Aorta (tissue), 5 donors: Measurements from ENCODE around the gene NTM. TPM values are rescaled to one million over a fixed set of nuclear protein-coding genes. Genes with fewer than 3 reads are reported as not detected.

ENCODE experiments used
- ATAC-seq: fragments of 200-7000 bp; cut with Tn5 transposase; one replicate; pipeline ENCODE4 v1.9.1; 2022; ENCODE audit warnings: moderate library complexity; ENCODE audit not compliant: low FRiP score
- DNase-seq, 2 donors: peaks; one replicate each; pipeline ENCODE4 v3.0.0-alpha.2; 2020
- H3K27ac ChIP-seq, 2 donors: one replicate each; pipeline ENCODE4 v1.5.1; 2013; ENCODE audit warnings: low read length in 2 of 2, mild to moderate bottlenecking in 2 of 2, moderate library complexity in 2 of 2, control low read depth in 1 of 2, inconsistent platforms in 1 of 2, low read depth in 1 of 2
- H3K27me3 ChIP-seq, 2 donors: one replicate each; pipeline ENCODE4 v1.6.1; 2013; ENCODE audit warnings: control low read depth in 1 of 2, low read length in 1 of 2, mild to moderate bottlenecking in 1 of 2, moderate library complexity in 1 of 2; ENCODE audit not compliant: insufficient read depth in 2 of 2, control insufficient read depth in 1 of 2
- H3K36me3 ChIP-seq, 2 donors: one replicate each; pipeline ENCODE4 v1.6.1; 2013; ENCODE audit warnings: control low read depth in 1 of 2, low read length in 1 of 2, mild to moderate bottlenecking in 1 of 2; ENCODE audit not compliant: insufficient read depth in 2 of 2, control insufficient read depth in 1 of 2
- H3K4me1 ChIP-seq, 2 donors: one replicate each; pipeline ENCODE4 v1.6.1; 2013; ENCODE audit warnings: low read length in 2 of 2, control low read depth in 1 of 2, mild to moderate bottlenecking in 1 of 2, moderate library complexity in 1 of 2; ENCODE audit not compliant: insufficient read depth in 2 of 2, control insufficient read depth in 1 of 2
- H3K4me3 ChIP-seq, 2 donors: one replicate each; pipeline ENCODE4 v1.5.1; 2013; ENCODE audit warnings: low read length in 2 of 2, control low read depth in 1 of 2, mild to moderate bottlenecking in 1 of 2
- H3K9me3 ChIP-seq: one replicate; pipeline ENCODE4 v1.6.1; 2013; ENCODE audit warnings: mild to moderate bottlenecking, low read length; ENCODE audit not compliant: control insufficient read depth
- WGBS, 2 donors: extraction: QIAGEN DNeasy Blood & Tissue Kit; methylation state at CpG; one replicate each; pipeline ENCODE4 v1.1.7; 2013; 5-methylcytosine and 5-hydroxymethylcytosine counted together
- intact Hi-C, 2 donors: fragments of 100-400 bp; cut with DNase I; formaldehyde crosslinking; loops; one replicate each; pipeline versions ENCODE4 v1.14.2 to v1.15.0; 2022
- polyA plus RNA-seq, 2 donors: library from polyadenylated mRNA; stranded (reverse); fragments of 200-250 nt; gene quantifications; one replicate each; pipeline ENCODE4 v1.2.3, GENCODE V29; 2013
- total RNA-seq, 2 donors: library from RNA; stranded (reverse); fragmentation: NEBNext Ultra II Directional; extraction: Animal tissue kit (Norgen Biotek cat#: 25700); gene quantifications; one replicate each; pipeline ENCODE4 v1.2.1, GENCODE V29; 2021
- donor health status: healthy with polysubstance abuse.
- donor health status: Bipolar disorder and iron deficiency.
- donor health status: DM: no; HTN: no; CAD: no.
- donor health status: DM: no; HTN: no; CAD: no.
- donor health status: DM: yes; HTN: yes; CAD: no.

The NTM gene
- total and polyA plus RNA-seq, 4 donors: 0.28 to 5.3 (median 1.9) TPM; not detected in 1

GRCh38 chr11:131370901-131371790 lies 731 bp downstream of the NTM start:
- Histone ChIP-seq H3K4me1 (no peaks in the 10 kb centered on the region), H3K27ac (no peak overlapping the region), H3K4me3 (no peak overlapping the region), H3K9me3 (no peaks in the 10 kb centered on the region), H3K36me3 (no peaks in the 10 kb centered on the region), H3K27me3 (no peaks in the 10 kb centered on the region)
- ATAC-seq (no peak), DNase-seq (no peak)
- WGBS, 2 donors: 10 to 12% methylated on average over 26 of the region's 26 CpGs
- intact Hi-C loops: no loop called here

DNA sequence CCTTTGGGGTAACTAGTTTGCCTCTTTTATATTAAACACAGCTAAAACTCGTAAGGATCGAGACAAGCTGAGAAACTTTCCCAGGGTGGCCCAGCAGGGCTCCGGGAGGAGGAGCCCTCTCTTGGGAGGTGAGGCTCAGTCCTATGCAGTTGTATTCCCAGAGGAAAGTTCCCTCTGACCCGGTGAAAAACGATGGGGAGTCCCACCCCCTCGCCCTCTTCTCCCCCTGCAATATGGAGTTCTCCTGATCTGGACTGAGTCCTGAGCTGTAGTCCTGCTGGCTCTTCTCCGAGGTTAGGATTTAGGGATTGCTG lies 1.3 kb downstream of the NTM start:
- Histone ChIP-seq H3K27me3 (no peaks in the 10 kb centered on the region), H3K4me3 (no peak overlapping the region), H3K9me3 (no peaks in the 10 kb centered on the region), H3K36me3 (no peaks in the 10 kb centered on the region), H3K27ac (no peak overlapping the region), H3K4me1 (no peaks in the 10 kb centered on the region)
- intact Hi-C loops: no loop called here
- 17 to 18% methylated on average over 7 of the region's 7 CpGs for WGBS, 2 donors
- no peak for ATAC-seq
- DNase-seq: no peak

DNA sequence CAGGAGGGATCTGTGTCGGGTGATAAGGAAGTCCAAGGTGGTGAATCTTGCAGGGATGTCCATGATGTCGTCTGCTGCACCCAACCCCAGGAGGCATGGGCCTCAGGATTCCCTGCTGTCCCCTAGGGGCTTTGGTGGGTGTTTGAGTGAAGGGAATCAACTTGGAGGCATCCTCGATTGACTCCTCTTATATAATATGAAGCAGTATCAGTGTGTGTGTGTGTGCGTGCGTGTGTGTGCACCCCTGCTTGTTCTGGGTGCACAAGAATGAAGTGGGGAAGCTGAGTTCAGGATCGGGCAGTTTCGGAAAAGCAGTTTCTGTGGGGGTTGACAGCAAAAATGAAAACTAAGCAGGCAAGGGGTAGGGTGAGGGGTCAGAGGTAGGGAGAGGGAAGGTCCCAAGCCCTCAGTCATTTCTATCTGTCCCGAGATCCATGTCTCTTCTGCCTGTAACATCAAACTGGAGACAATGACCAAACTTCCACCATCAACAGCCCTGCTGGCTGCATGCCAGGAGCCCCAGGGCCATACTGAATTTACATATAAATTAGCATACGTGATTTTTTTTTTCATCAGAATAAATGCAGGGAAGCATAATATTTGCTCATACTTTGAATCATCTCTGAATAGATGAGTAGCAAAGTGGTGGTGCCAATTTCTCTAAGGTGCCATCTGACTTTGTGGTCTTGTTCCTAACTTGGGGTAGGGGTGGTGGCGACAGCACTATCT lies 2.0 kb downstream of the NTM start:
- Histone ChIP-seq H3K27ac (no peak overlapping the region), H3K4me3 (no peak overlapping the region), H3K4me1 (no peaks in the 10 kb centered on the region), H3K9me3 (no peaks in the 10 kb centered on the region), H3K36me3 (no peaks in the 10 kb centered on the region), H3K27me3 (no peaks in the 10 kb centered on the region)
- intact Hi-C loops: no loop called here
- WGBS, 2 donors: 81 to 82% methylated on average over 10 of the region's 10 CpGs
- ATAC-seq (no peak), DNase-seq (no peak)

DNA sequence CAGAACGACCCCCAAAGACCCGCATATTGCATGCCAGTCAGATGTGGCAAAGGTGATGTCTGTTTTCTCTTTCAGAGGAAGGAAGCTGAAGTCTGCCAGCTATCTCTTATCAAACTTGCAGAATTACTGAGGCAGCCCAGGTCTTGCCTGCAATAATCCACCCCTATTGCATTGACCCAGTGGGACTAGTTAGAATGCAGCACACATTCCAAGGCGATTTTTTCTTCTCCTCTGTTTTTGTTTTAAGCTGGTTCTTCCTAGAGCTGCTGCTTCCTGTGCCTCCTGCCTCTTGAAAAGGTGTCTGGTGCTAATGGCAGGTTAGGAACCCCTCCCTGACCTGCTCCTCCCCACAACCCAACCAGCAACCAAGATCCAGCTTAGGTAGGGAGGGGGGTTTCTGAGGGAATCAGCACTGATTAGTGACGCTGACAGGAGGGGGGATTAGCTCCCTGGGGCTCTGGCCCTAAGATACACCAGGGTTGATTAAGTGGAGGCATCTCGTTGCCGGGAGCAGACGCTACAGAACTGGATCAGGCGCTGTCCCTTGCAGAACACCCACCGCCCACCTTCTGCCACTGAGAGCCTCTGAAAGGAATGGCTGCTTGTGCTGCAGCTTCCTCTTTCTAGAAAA lies 2.8 kb downstream of the NTM start:
- WGBS, 2 donors: 39 to 42% methylated on average over 9 of the region's 9 CpGs
- DNase-seq (no peak), ATAC-seq (no peak)
- Histone ChIP-seq H3K4me1 (no peaks in the 10 kb centered on the region), H3K27ac (no peak overlapping the region), H3K4me3 (no peak overlapping the region), H3K36me3 (no peaks in the 10 kb centered on the region), H3K9me3 (no peaks in the 10 kb centered on the region), H3K27me3 (no peaks in the 10 kb centered on the region)
- intact Hi-C loops: no loop called here

- intact Hi-C loops: no loop called here
- 86% methylated on average over 13 of the region's 13 CpGs for WGBS, 2 donors
- ATAC-seq (no peak), DNase-seq (no peak)
- no peaks in the 10 kb centered on the region for H3K9me3 ChIP-seq
- no peaks in the 10 kb centered on the region for H3K36me3 ChIP-seq
- no peak overlapping the region for H3K4me3 ChIP-seq
- no peaks in the 10 kb centered on the region for H3K4me1 ChIP-seq
- H3K27me3 ChIP-seq: no peaks in the 10 kb centered on the region
- no peak overlapping the region for H3K27ac ChIP-seq
These were observed 3.3 kb downstream of the NTM start for GRCh38 chr11:131373756-131374155.

- no peaks in the 10 kb centered on the region for H3K27me3 ChIP-seq
- no peak for ATAC-seq
- 38 to 51% methylated on average over 4 of the region's 4 CpGs for WGBS, 2 donors
These were observed 5.0 kb downstream of the NTM start for GRCh38 chr11:131375421-131375820.

GRCh38 chr11:131375915-131376314 lies 5.5 kb downstream of the NTM start:
- H3K4me1 ChIP-seq: no peaks in the 10 kb centered on the region
- DNase-seq (no peak), ATAC-seq (no peak)
- H3K9me3 ChIP-seq: no peaks in the 10 kb centered on the region
- 64 to 79% methylated on average over 3 of the region's 3 CpGs for WGBS, 2 donors
- no peak overlapping the region for H3K4me3 ChIP-seq
- peaks cover 0 to under 1% of the 10 kb centered on the region in 2 donors for H3K27me3 ChIP-seq
- intact Hi-C loops: no loop called here
- H3K27ac ChIP-seq: no peak overlapping the region
- no peaks in the 10 kb centered on the region for H3K36me3 ChIP-seq

More at GRCh38 chr11:131375421-131375820, 5.0 kb downstream of the NTM start:
- Histone ChIP-seq H3K4me3 (no peak overlapping the region), H3K9me3 (no peaks in the 10 kb centered on the region), H3K36me3 (no peaks in the 10 kb centered on the region), H3K4me1 (no peaks in the 10 kb centered on the region), H3K27ac (no peak overlapping the region)
- intact Hi-C loops: no loop called here
- DNase-seq: no peak

DNA sequence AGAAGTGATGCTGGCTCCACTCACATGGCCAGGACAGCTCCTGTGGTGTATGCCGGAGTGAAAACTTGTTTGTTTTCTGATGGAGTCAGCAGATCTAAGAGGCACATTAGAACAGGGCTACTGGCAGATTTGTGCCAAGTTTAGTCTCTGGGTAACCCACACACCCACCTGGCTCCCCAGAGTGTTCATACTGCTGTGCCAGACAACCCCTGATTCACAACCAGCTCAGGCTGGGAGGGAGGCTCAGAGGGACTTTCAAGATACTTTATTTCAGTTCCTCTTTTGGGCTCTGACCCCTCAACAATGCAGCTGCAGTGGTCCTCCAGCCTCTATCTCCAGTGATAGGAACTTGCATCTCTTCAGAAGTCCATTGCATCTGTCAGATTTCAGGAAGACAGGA lies 8.5 kb downstream of the NTM start:
- intact Hi-C loops: no loop called here
- no peak overlapping the region for H3K27ac ChIP-seq
- WGBS, 2 donors: 47 to 56% methylated on average over 1 of the region's 1 CpG
- no peak for ATAC-seq
- H3K9me3 ChIP-seq: no peaks in the 10 kb centered on the region
- H3K4me1 ChIP-seq: no peaks in the 10 kb centered on the region
- no peak overlapping the region for H3K4me3 ChIP-seq
- peaks cover 0 to 2% of the 10 kb centered on the region in 2 donors for H3K27me3 ChIP-seq
- no peaks in the 10 kb centered on the region for H3K36me3 ChIP-seq
- no peak for DNase-seq
